GM19463 (cell line): Measurements from ENCODE around the gene OTOA.
A peak's percentile ranks its signal among the peaks of the same experiment; 100 is the strongest.
"Not testable (repeated sequence)": the region's sequence is repeated elsewhere in the genome, so short reads cannot be mapped to it uniquely, and the experiment has no call there.

Experiments used
- ATAC-seq: cut with Tn5 transposase; IDR thresholded peaks from one replicate; pipeline ENCODE4 v1.9.1; 2021; ENCODE audit warnings: mild to moderate bottlenecking, moderate library complexity; ENCODE audit not compliant: unreplicated experiment

The OTOA gene

GRCh38 chr16:21667575-21667974, 3.8 kb downstream of the OTOA start:
- no peak for ATAC-seq

GRCh38 chr16:21673469-21673868, 9.7 kb downstream of the OTOA start:
- no peak for ATAC-seq

GRCh38 chr16:21674456-21674855, 10.7 kb downstream of the OTOA start:
- ATAC-seq, result not testable (repeated sequence)

- ATAC-seq, result not testable (repeated sequence)
Measured at GRCh38 chr16:21680714-21681113, 16.9 kb downstream of the OTOA start.

GRCh38 chr16:21683184-21683583, 19.4 kb downstream of the OTOA start:
- no peak for ATAC-seq

- ATAC-seq, result no peak
Measured at GRCh38 chr16:21684199-21684598, 20.4 kb downstream of the OTOA start.

- ATAC-seq, result no peak
Measured at GRCh38 chr16:21685034-21685455, 21.3 kb downstream of the OTOA start.

- ATAC-seq, result no peak
Measured at GRCh38 chr16:21689107-21689506, 25.3 kb downstream of the OTOA start.

- not testable (repeated sequence) for ATAC-seq
Measured at GRCh38 chr16:21690967-21691366, 27.2 kb downstream of the OTOA start.

GRCh38 chr16:21694609-21695008, 30.8 kb downstream of the OTOA start:
- no peak for ATAC-seq

GRCh38 chr16:21697032-21697431, 33.3 kb downstream of the OTOA start:
- ATAC-seq, result no peak

GRCh38 chr16:21698169-21699032, 34.6 kb downstream of the OTOA start:
- ATAC-seq, result no peak

- ATAC-seq, result no peak
Measured at GRCh38 chr16:21701271-21701670, 37.5 kb downstream of the OTOA start.

- no peak for ATAC-seq
Measured at GRCh38 chr16:21702276-21702675, 38.5 kb downstream of the OTOA start.

GRCh38 chr16:21703156-21703555, 39.4 kb downstream of the OTOA start:
- ATAC-seq, result no peak

- ATAC-seq, result peak; percentile 73
Measured at GRCh38 chr16:21703589-21704174, 39.9 kb downstream of the OTOA start.

GRCh38 chr16:21704266-21704665, 40.5 kb downstream of the OTOA start:
- no peak for ATAC-seq

GRCh38 chr16:21704733-21705132, 41.0 kb downstream of the OTOA start:
- no peak for ATAC-seq

- ATAC-seq, result no peak
Measured at GRCh38 chr16:21708533-21709115, 44.9 kb downstream of the OTOA start.

- no peak for ATAC-seq
Measured at GRCh38 chr16:21710938-21711337, 47.2 kb downstream of the OTOA start.

- ATAC-seq, result no peak
Measured at GRCh38 chr16:21713549-21714368, 50.0 kb downstream of the OTOA start.
